Effector memory CD4-positive, alpha-beta T cell (primary cell): ENCODE data around the gene SRPRB.

Experiments
- DNase-seq, 3 donors: peaks; one replicate each; pipeline ENCODE4 v3.0.0-alpha.2; 2020
- H3K27ac ChIP-seq: 2 replicates; pipeline ENCODE4 v1.7.0; 2013; ENCODE audit warnings: mild to moderate bottlenecking, low read length, moderate library complexity; ENCODE audit not compliant: insufficient read depth, poor library complexity, severe bottlenecking
- H3K27me3 ChIP-seq: replicated peaks from 2 replicates; pipeline ENCODE4 v1.7.0; 2013; ENCODE audit warnings: mild to moderate bottlenecking, low read length; ENCODE audit not compliant: insufficient read depth, control insufficient read depth, poor library complexity, severe bottlenecking
- H3K36me3 ChIP-seq: 2 replicates; pipeline ENCODE4 v1.7.0; 2013; ENCODE audit warnings: mild to moderate bottlenecking, low read length, moderate library complexity; ENCODE audit not compliant: control insufficient read depth, insufficient read depth
- H3K4me1 ChIP-seq: 2 replicates; pipeline ENCODE4 v1.7.0; 2013; ENCODE audit warnings: low read length, mild to moderate bottlenecking; ENCODE audit not compliant: control insufficient read depth, insufficient read depth, poor library complexity, severe bottlenecking
- H3K4me3 ChIP-seq: 2 replicates; pipeline ENCODE4 v1.7.0; 2013; ENCODE audit warnings: low read length, low read depth, mild to moderate bottlenecking; ENCODE audit not compliant: insufficient read depth, poor library complexity, severe bottlenecking
- H3K9me3 ChIP-seq: 2 replicates; pipeline ENCODE4 v1.7.0; 2013; ENCODE audit warnings: mild to moderate bottlenecking, low read length, moderate library complexity; ENCODE audit not compliant: control insufficient read depth

Gene SRPRB

DNA sequence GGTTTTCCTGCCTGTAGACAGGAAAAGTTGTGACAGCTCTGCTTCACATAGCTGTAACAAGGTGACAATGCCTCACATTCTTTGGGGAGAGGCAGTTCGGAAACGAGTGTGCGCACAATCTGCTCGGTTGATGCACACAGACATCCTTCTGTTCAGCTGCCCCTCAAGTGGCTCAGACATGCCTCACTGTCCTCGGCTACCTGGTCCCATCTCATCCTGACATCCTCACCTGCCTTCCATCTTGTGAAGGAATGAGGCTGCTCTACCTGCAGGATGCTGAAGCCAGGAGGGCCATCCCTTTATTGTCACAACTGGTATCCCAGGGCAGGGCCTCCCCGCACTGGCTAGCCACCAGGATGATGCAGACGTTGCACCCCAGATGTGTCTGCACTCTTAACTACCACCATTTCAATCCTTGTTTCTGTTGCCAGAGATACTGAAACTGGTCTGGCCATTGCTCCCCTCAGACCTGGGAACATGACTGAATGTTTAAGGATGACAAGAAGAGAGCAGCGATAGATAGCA lies 19.4 kb downstream of the SRPRB start:
- DNase-seq = no peak
- Histone ChIP-seq H3K4me1 (no peaks in the 10 kb centered on the region), H3K36me3 (peaks cover 37% of the 10 kb centered on the region), H3K9me3 (no peaks in the 10 kb centered on the region), H3K27me3 (no peaks in the 10 kb centered on the region), H3K27ac (no peak overlapping the region), H3K4me3 (no peak overlapping the region)

- H3K36me3 ChIP-seq = peaks cover 26% of the 10 kb centered on the region
- no peaks in the 10 kb centered on the region for H3K9me3 ChIP-seq
- H3K4me1 ChIP-seq = no peaks in the 10 kb centered on the region
- no peak overlapping the region for H3K27ac ChIP-seq
- no peak for DNase-seq
- no peak overlapping the region for H3K4me3 ChIP-seq
- H3K27me3 ChIP-seq = no peaks in the 10 kb centered on the region
Measured at GRCh38 chr3:133825969-133826727, 20.5 kb downstream of the SRPRB start.

DNA sequence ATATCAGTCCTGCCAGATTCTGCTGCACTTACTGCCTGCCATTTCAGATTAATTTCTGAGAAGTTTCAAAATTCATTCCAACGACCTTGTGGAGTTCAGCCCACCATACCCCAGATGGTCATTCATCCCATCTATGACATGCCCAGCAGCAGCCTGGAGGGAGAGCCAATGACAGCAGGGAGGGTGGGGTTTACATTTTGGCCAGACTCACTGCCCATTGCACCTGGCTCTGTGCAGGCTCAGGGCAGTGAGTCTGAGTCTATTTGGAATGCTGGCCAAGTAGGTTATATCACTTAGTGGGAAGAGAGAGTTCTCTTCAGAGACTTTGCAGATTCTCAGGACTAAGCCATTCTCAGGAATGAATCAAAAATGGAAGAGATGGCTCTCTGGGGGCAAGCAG lies 21.5 kb downstream of the SRPRB start:
- H3K27me3 ChIP-seq = no peaks in the 10 kb centered on the region
- H3K4me3 ChIP-seq = no peak overlapping the region
- no peaks in the 10 kb centered on the region for H3K9me3 ChIP-seq
- no peak for DNase-seq
- H3K27ac ChIP-seq = no peak overlapping the region
- H3K36me3 ChIP-seq = peaks cover 19% of the 10 kb centered on the region
- no peaks in the 10 kb centered on the region for H3K4me1 ChIP-seq

DNA sequence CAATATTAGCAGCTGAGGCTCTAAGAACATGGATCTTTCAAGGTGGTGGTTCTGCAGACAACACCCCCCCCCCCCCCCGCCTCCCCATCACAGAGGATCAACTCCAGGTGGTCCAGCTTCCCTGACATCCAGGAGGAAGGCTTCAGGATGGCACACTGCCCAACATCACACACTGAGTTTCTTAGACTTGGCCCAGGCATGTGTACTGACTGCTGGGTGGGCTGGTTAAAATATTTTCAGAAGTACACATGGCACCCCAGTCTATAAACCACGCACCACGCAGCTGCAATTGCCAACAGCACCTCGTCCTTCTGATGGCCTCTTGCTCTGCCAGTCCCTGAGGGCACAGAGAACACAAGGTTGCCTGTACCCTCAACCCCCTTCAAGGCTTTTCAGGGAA lies 22.1 kb downstream of the SRPRB start:
- Histone ChIP-seq H3K4me3 (no peak overlapping the region), H3K36me3 (peaks cover 14% of the 10 kb centered on the region), H3K27ac (no peak overlapping the region), H3K9me3 (no peaks in the 10 kb centered on the region), H3K27me3 (no peaks in the 10 kb centered on the region), H3K4me1 (no peaks in the 10 kb centered on the region)
- no peak for DNase-seq

GRCh38 chr3:133828576-133829309 lies 23.1 kb downstream of the SRPRB start:
- H3K9me3 ChIP-seq = no peaks in the 10 kb centered on the region
- DNase-seq = no peak
- no peak overlapping the region for H3K4me3 ChIP-seq
- H3K36me3 ChIP-seq = peaks cover 7% of the 10 kb centered on the region
- no peaks in the 10 kb centered on the region for H3K4me1 ChIP-seq
- no peak overlapping the region for H3K27ac ChIP-seq
- no peaks in the 10 kb centered on the region for H3K27me3 ChIP-seq

DNA sequence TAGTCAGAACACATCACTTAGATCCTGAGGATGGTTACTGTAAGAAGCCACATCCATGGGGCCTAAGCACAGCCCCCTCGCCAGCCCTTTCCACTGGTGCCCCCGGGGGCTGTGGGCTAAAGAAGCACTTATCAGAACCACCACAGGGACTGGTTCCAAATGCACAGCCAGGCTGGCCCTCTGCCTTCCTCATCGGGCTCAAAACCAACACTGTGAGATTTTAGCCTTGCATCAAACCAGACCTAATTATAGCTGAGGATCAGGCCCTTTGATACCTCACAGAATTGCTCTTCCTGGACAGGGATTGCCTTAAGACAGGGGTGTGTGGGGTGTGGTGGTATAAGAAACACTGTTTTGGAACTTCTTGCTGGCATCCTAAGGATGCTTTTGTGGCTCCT lies 23.7 kb downstream of the SRPRB start:
- no peak overlapping the region for H3K27ac ChIP-seq
- H3K9me3 ChIP-seq = no peaks in the 10 kb centered on the region
- H3K4me3 ChIP-seq = no peak overlapping the region
- no peaks in the 10 kb centered on the region for H3K4me1 ChIP-seq
- no peak for DNase-seq
- no peaks in the 10 kb centered on the region for H3K27me3 ChIP-seq
- H3K36me3 ChIP-seq = peaks cover 1% of the 10 kb centered on the region

- no peaks in the 10 kb centered on the region for H3K27me3 ChIP-seq
- H3K9me3 ChIP-seq = no peaks in the 10 kb centered on the region
- H3K27ac ChIP-seq = no peak overlapping the region
- no peaks in the 10 kb centered on the region for H3K36me3 ChIP-seq
- no peak overlapping the region for H3K4me3 ChIP-seq
- no peak for DNase-seq
- no peaks in the 10 kb centered on the region for H3K4me1 ChIP-seq
Measured at GRCh38 chr3:133830071-133830470, 24.5 kb downstream of the SRPRB start.

- Histone ChIP-seq H3K9me3 (no peaks in the 10 kb centered on the region), H3K4me1 (no peaks in the 10 kb centered on the region), H3K36me3 (no peaks in the 10 kb centered on the region), H3K4me3 (no peak overlapping the region), H3K27ac (no peak overlapping the region), H3K27me3 (no peaks in the 10 kb centered on the region)
- DNase-seq = no peak
Measured at GRCh38 chr3:133831966-133832801, 26.6 kb downstream of the SRPRB start.

GRCh38 chr3:133832802-133833144 lies 27.2 kb downstream of the SRPRB start:
- H3K27ac ChIP-seq = no peak overlapping the region
- no peaks in the 10 kb centered on the region for H3K36me3 ChIP-seq
- no peaks in the 10 kb centered on the region for H3K4me1 ChIP-seq
- DNase-seq = no peak
- no peaks in the 10 kb centered on the region for H3K27me3 ChIP-seq
- H3K9me3 ChIP-seq = no peaks in the 10 kb centered on the region
- H3K4me3 ChIP-seq = no peak overlapping the region
